HEK293 (cell line): Measurements from ENCODE around the gene NPTN.

Experiments
- CTCF ChIP-seq: fragments of 450-650 bp; formaldehyde crosslinking; IDR thresholded peaks from 2 replicates; pipeline ENCODE4 v1.5.1; 2016; ENCODE audit warnings: missing biosample characterization, missing genetic modification characterization
- ZNF302 ChIP-seq: fragments of 450-650 bp; formaldehyde crosslinking; IDR thresholded peaks from 2 replicates; pipeline ENCODE4 v1.5.1; 2016; ENCODE audit warnings: missing biosample characterization, missing genetic modification characterization, low read depth
- ZNF785 ChIP-seq: fragments of 450-650 bp; formaldehyde crosslinking; IDR thresholded peaks from 2 replicates; pipeline ENCODE4 v1.5.1; 2016; ENCODE audit warnings: missing biosample characterization, missing genetic modification characterization
- TF ChIP-seq, protein P1 (sequence below): fragments of 450-650 bp; IDR thresholded peaks from 2 replicates; pipeline ENCODE4 v1.5.1; 2018; ENCODE audit warnings: missing biosample characterization, missing genetic modification characterization
- TF ChIP-seq, protein P2 (sequence below): fragments of 450-650 bp; formaldehyde crosslinking; conservative IDR thresholded peaks from 2 replicates; pipeline ENCODE4 v1.5.1; 2016; ENCODE audit warnings: low read depth, missing biosample characterization, missing genetic modification characterization
- TF ChIP-seq, protein P3 (sequence below): fragments of 450-650 bp; formaldehyde crosslinking; IDR thresholded peaks from 2 replicates; pipeline ENCODE4 v1.5.1; 2016; ENCODE audit warnings: missing biosample characterization, missing genetic modification characterization

- TF ChIP-seq ZNF302 (tag by site-specific recombination) (no peak), ZNF785 (tag by site-specific recombination) (no peak), CTCF (tag by site-specific recombination) (no peak)
- TF ChIP-seq, protein P1, sequence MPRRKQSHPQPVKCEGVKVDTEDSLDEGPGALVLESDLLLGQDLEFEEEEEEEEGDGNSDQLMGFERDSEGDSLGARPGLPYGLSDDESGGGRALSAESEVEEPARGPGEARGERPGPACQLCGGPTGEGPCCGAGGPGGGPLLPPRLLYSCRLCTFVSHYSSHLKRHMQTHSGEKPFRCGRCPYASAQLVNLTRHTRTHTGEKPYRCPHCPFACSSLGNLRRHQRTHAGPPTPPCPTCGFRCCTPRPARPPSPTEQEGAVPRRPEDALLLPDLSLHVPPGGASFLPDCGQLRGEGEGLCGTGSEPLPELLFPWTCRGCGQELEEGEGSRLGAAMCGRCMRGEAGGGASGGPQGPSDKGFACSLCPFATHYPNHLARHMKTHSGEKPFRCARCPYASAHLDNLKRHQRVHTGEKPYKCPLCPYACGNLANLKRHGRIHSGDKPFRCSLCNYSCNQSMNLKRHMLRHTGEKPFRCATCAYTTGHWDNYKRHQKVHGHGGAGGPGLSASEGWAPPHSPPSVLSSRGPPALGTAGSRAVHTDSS, result no peak
- TF ChIP-seq, protein P2, sequence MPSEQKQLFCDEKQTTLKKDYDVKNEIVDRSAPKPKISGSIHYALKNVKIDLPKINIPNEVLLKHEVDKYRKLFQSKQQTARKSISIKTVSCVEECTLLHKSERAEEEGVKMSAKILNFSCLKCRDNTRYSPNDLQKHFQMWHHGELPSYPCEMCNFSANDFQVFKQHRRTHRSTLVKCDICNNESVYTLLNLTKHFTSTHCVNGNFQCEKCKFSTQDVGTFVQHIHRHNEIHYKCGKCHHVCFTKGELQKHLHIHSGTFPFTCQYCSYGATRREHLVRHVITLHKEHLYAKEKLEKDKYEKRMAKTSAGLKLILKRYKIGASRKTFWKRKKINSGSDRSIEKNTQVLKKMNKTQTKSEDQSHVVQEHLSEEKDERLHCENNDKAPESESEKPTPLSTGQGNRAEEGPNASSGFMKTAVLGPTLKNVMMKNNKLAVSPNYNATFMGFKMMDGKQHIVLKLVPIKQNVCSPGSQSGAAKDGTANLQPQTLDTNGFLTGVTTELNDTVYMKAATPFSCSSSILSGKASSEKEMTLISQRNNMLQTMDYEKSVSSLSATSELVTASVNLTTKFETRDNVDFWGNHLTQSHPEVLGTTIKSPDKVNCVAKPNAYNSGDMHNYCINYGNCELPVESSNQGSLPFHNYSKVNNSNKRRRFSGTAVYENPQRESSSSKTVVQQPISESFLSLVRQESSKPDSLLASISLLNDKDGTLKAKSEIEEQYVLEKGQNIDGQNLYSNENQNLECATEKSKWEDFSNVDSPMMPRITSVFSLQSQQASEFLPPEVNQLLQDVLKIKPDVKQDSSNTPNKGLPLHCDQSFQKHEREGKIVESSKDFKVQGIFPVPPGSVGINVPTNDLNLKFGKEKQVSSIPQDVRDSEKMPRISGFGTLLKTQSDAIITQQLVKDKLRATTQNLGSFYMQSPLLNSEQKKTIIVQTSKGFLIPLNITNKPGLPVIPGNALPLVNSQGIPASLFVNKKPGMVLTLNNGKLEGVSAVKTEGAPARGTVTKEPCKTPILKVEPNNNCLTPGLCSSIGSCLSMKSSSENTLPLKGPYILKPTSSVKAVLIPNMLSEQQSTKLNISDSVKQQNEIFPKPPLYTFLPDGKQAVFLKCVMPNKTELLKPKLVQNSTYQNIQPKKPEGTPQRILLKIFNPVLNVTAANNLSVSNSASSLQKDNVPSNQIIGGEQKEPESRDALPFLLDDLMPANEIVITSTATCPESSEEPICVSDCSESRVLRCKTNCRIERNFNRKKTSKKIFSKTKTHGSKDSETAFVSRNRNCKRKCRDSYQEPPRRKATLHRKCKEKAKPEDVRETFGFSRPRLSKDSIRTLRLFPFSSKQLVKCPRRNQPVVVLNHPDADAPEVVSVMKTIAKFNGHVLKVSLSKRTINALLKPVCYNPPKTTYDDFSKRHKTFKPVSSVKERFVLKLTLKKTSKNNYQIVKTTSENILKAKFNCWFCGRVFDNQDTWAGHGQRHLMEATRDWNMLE, result no peak
- TF ChIP-seq, protein P3, sequence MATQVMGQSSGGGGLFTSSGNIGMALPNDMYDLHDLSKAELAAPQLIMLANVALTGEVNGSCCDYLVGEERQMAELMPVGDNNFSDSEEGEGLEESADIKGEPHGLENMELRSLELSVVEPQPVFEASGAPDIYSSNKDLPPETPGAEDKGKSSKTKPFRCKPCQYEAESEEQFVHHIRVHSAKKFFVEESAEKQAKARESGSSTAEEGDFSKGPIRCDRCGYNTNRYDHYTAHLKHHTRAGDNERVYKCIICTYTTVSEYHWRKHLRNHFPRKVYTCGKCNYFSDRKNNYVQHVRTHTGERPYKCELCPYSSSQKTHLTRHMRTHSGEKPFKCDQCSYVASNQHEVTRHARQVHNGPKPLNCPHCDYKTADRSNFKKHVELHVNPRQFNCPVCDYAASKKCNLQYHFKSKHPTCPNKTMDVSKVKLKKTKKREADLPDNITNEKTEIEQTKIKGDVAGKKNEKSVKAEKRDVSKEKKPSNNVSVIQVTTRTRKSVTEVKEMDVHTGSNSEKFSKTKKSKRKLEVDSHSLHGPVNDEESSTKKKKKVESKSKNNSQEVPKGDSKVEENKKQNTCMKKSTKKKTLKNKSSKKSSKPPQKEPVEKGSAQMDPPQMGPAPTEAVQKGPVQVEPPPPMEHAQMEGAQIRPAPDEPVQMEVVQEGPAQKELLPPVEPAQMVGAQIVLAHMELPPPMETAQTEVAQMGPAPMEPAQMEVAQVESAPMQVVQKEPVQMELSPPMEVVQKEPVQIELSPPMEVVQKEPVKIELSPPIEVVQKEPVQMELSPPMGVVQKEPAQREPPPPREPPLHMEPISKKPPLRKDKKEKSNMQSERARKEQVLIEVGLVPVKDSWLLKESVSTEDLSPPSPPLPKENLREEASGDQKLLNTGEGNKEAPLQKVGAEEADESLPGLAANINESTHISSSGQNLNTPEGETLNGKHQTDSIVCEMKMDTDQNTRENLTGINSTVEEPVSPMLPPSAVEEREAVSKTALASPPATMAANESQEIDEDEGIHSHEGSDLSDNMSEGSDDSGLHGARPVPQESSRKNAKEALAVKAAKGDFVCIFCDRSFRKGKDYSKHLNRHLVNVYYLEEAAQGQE (tag by site-specific recombination), result no peak
Measured at GRCh38 chr15:73679180-73679579, 46.0 kb upstream of the NPTN start.
